Astrocyte (in vitro differentiated cells and primary cell): ENCODE measurements around the gene NCEH1. TPM values are rescaled to one million over a fixed set of nuclear protein-coding genes. Genes with fewer than 3 reads are reported as not detected.

Source experiments
- DNase-seq: peaks from one replicate; pipeline ENCODE4 v3.0.0-alpha.2; 2010; ENCODE audit warnings: low read depth
- FAIRE-seq: peaks from 2 replicates; lab custom pipeline; 2011; peaks lifted over from hg19 to GRCh38; lab: Jason Lieb, UNC
- H2AFZ ChIP-seq: 2 replicates; pipeline ENCODE4 v1.6.0; 2012; ENCODE audit warnings: low read depth, low read length, inconsistent platforms
- H3K27ac ChIP-seq: 2 replicates; pipeline ENCODE4 v1.5.1; 2011; ENCODE audit warnings: low read depth, low read length, inconsistent platforms
- H3K27me3 ChIP-seq: 2 replicates; pipeline ENCODE4 v1.6.0; 2011; ENCODE audit warnings: low read length, inconsistent platforms; ENCODE audit not compliant: insufficient read depth
- H3K36me3 ChIP-seq: 2 replicates; pipeline ENCODE4 v1.5.1; 2011; ENCODE audit warnings: low read length, inconsistent platforms; ENCODE audit not compliant: insufficient read depth
- H3K4me1 ChIP-seq: 2 replicates; pipeline ENCODE4 v1.5.1; 2011; ENCODE audit warnings: low read length, inconsistent platforms; ENCODE audit not compliant: insufficient read depth
- H3K4me2 ChIP-seq: 2 replicates; pipeline ENCODE4 v1.6.0; 2012; ENCODE audit warnings: low read length, inconsistent platforms
- H3K4me3 ChIP-seq: 2 replicates; pipeline ENCODE4 v1.5.1; 2011; ENCODE audit warnings: low read depth, mild to moderate bottlenecking, low read length, inconsistent platforms; ENCODE audit not compliant: insufficient read depth
- H3K79me2 ChIP-seq: 2 replicates; pipeline ENCODE4 v1.6.0; 2012; ENCODE audit warnings: mild to moderate bottlenecking, low read length, inconsistent platforms; ENCODE audit not compliant: insufficient read depth
- H3K9ac ChIP-seq: 2 replicates; pipeline ENCODE4 v1.6.0; 2012; ENCODE audit warnings: mild to moderate bottlenecking, low read length, inconsistent platforms
- H3K9me3 ChIP-seq: 2 replicates; pipeline ENCODE4 v1.5.1; 2012; ENCODE audit warnings: low read depth, mild to moderate bottlenecking, low read length, inconsistent platforms; ENCODE audit not compliant: insufficient read depth
- H4K20me1 ChIP-seq: 2 replicates; pipeline ENCODE4 v1.6.0; 2012; ENCODE audit warnings: low read length, inconsistent platforms; ENCODE audit not compliant: insufficient read depth
- H3K27ac Mint-ChIP-seq: one replicate; pipeline ENCODE4 v1.8.0; 2021; ENCODE audit warnings: mild to moderate bottlenecking, mixed read lengths; ENCODE audit not compliant: unreplicated experiment
- H3K27me3 Mint-ChIP-seq: one replicate; pipeline ENCODE4 v1.8.0; 2021; ENCODE audit warnings: low read depth, mixed read lengths; ENCODE audit not compliant: unreplicated experiment
- H3K36me3 Mint-ChIP-seq: one replicate; pipeline ENCODE4 v1.8.0; 2021; ENCODE audit warnings: low read depth, mixed read lengths; ENCODE audit not compliant: unreplicated experiment
- H3K4me1 Mint-ChIP-seq: one replicate; pipeline ENCODE4 v1.8.0; 2021; ENCODE audit warnings: low read depth, mixed read lengths; ENCODE audit not compliant: unreplicated experiment
- H3K4me3 Mint-ChIP-seq: one replicate; pipeline ENCODE4 v1.8.0; 2021; ENCODE audit warnings: mild to moderate bottlenecking, moderate library complexity, mixed read lengths; ENCODE audit not compliant: unreplicated experiment
- H3K9me3 Mint-ChIP-seq: one replicate; pipeline ENCODE4 v1.8.0; 2021; ENCODE audit warnings: mild to moderate bottlenecking, mixed read lengths; ENCODE audit not compliant: unreplicated experiment
- EZH2 ChIP-seq: IDR thresholded peaks from 2 replicates; pipeline ENCODE4 v1.6.1; 2012; ENCODE audit warnings: mild to moderate bottlenecking, low read length, inconsistent platforms; ENCODE audit not compliant: insufficient read depth
- total RNA-seq: library from RNA; stranded (reverse); gene quantifications from 2 replicates; pipeline ENCODE4 v1.2.1, GENCODE V29; 2021
- TF ChIP-seq, protein P1 (sequence below): IDR thresholded peaks from 2 replicates; pipeline ENCODE4 v1.5.1; 2011; ENCODE audit warnings: low read depth, mild to moderate bottlenecking, inconsistent platforms, low read length, moderate library complexity; ENCODE audit not compliant: insufficient read depth

The NCEH1 gene
- total RNA-seq, 1 donor from 2014 or later, result 14.1 TPM

DNA sequence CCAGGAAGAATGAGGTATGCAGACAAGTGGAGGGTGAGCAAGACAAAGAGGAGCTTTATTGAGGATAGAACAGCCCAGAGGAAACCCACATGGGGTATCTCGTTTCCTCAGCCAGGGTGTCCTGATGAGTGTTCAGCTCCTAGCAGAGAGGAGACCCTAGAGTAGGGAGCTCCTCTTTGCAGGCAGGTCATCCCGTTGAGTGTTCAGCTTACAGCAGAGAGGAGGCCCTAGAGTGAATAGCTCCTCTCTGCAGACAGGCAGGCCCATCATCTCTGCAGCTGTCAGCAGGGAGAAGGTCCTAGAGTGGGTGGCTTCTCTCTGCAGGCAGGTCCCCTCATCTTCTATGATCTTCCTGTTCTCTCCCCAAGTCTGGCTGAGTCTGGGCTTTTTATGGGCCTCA lies 97.0 kb downstream of the NCEH1 start:
- Mint-ChIP-seq H3K27me3 (no peaks in the 10 kb centered on the region), H3K4me1 (peaks cover 2% of the 10 kb centered on the region), H3K27ac (no peak overlapping the region), H3K9me3 (peaks cover 6% of the 10 kb centered on the region), H3K4me3 (no peak overlapping the region), H3K36me3 (peaks cover 5% of the 10 kb centered on the region)
- Histone ChIP-seq H3K36me3 (no peaks in the 10 kb centered on the region), H3K9me3 (peaks cover 3% of the 10 kb centered on the region), H3K27ac (no peak overlapping the region), H3K79me2 (no peaks in the 10 kb centered on the region), H3K4me3 (no peak overlapping the region), H3K4me1 (peaks cover under 1% of the 10 kb centered on the region), H3K4me2 (no peak overlapping the region), H4K20me1 (no peaks in the 10 kb centered on the region), H2AFZ (no peak overlapping the region), H3K27me3 (no peaks in the 10 kb centered on the region), H3K9ac (no peak overlapping the region)
- TF ChIP-seq, protein P1, sequence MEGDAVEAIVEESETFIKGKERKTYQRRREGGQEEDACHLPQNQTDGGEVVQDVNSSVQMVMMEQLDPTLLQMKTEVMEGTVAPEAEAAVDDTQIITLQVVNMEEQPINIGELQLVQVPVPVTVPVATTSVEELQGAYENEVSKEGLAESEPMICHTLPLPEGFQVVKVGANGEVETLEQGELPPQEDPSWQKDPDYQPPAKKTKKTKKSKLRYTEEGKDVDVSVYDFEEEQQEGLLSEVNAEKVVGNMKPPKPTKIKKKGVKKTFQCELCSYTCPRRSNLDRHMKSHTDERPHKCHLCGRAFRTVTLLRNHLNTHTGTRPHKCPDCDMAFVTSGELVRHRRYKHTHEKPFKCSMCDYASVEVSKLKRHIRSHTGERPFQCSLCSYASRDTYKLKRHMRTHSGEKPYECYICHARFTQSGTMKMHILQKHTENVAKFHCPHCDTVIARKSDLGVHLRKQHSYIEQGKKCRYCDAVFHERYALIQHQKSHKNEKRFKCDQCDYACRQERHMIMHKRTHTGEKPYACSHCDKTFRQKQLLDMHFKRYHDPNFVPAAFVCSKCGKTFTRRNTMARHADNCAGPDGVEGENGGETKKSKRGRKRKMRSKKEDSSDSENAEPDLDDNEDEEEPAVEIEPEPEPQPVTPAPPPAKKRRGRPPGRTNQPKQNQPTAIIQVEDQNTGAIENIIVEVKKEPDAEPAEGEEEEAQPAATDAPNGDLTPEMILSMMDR, result no peak
- no peak for TF ChIP-seq EZH2
- DNase-seq (no peak), FAIRE-seq (no peak)

DNA sequence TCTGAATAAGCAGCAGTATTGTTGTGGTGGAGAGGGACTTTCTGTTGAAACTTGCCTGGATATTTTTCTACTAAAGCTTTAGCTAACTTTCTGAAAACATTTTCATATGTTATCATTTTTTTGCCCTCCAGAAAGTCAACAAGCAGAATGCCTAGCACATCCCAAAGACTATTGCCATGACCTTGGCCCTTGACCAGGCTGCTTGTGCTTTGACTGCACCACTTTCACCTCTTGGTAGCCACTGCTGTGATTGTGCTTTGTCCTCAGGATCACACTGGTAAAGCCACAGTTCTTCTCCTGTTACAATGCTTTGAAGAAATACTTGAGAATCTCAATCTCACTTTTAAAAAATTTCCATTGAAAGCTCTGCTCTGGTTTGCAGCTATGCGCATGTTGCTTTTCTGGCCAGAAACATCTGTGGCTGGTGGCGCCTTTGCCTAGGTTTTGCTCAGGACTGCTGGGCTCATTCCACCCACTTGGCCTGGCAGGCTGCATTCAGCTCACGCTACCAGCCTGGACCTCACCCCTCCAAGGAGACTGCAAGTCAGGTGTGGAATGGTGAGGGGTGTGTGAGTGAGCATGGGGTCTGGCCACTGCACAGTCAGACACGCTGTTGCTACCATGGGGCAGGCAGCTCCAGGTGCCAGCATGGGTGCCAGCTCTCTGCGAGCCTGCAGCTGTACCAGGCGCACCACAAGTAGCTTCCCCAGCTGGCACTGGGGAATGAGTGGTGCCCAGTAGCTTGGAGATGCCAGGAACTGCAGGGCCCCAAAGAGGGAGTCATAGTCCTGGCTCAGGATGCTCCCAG lies 97.8 kb downstream of the NCEH1 start:
- H3K79me2 ChIP-seq, result no peaks in the 10 kb centered on the region
- no peak for FAIRE-seq
- H3K36me3 Mint-ChIP-seq, result peaks cover 5% of the 10 kb centered on the region

More for the DNA sequence above, 97.8 kb downstream of the NCEH1 start:
- no peaks in the 10 kb centered on the region for H3K27me3 ChIP-seq
- Mint-ChIP-seq H3K27ac (no peak overlapping the region), H3K9me3 (peaks cover 6% of the 10 kb centered on the region), H3K27me3 (no peaks in the 10 kb centered on the region), H3K4me1 (peaks cover 2% of the 10 kb centered on the region), H3K4me3 (no peak overlapping the region)
- no peak overlapping the region for H3K9ac ChIP-seq
- TF ChIP-seq EZH2, result no peak
- TF ChIP-seq, protein P1, result no peak
- no peaks in the 10 kb centered on the region for H3K36me3 ChIP-seq
- no peak for DNase-seq
- H3K9me3 ChIP-seq, result peaks cover 3% of the 10 kb centered on the region
- no peak overlapping the region for H2AFZ ChIP-seq
- peaks cover 6% of the 10 kb centered on the region for H3K4me1 ChIP-seq
- no peaks in the 10 kb centered on the region for H4K20me1 ChIP-seq
- H3K4me3 ChIP-seq, result no peak overlapping the region
- no peak overlapping the region for H3K27ac ChIP-seq
- H3K4me2 ChIP-seq, result no peak overlapping the region
